ENCODE results near the gene SYNE2.

SYNE2 gene

DNA sequence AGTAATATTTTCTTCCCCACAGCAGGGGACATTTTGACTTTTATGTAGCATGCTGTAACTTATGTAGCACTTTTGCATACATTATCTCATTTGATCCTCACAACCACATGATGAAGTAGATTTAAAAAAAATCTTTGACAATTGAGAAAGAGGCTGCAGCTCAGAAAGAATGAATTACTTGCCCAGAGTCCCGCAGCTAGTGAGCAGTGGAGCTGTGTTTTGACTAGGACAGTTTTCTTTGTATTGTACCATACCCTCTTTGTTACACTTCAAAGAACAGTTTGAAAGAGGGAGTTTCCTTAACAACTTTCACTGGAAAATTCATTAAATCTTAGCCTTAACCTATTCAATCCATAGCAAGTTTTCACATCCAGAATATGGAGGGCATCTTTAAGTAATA is 58.6 kb downstream of the SYNE2 start:
- DNase-seq = no peak

DNA sequence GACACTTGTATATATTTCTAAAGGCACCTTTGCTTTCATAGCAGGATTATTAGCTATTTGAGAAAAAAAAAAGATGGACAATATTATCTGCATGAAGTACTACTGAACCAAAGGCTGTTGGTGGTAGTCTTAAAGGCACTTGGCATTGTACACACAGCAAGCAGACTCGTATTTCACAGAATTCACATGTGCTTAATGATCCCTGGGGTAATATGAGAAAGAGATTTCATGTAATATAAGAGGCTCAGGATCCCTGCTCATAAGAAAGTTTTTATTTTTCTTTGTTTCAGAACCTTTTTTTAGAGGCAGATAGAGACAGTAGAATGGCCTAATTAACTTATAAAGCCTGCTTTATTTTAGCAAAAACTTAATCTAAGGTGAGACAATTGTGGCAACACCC is 59.5 kb downstream of the SYNE2 start:
- no peak for DNase-seq

DNA sequence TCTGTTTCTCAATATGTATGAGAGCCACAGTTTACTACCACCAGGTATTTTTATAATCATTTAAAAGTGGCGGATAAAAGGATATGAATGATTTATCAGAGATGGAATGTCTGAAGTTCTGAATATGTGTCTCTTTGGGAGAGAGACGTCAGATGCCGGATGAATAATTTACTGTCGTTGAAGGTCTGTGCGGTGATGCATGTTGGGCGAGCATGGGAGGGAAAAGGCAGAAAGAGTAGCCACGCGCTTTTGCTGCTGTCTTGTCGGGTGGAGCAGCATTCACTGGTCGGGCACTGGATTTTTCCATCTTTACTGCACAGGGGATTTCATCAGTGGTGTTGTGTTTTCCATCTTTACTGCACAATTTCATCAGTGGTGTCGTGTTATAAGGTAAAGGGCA is 65.6 kb downstream of the SYNE2 start:
- DNase-seq = no peak

DNA sequence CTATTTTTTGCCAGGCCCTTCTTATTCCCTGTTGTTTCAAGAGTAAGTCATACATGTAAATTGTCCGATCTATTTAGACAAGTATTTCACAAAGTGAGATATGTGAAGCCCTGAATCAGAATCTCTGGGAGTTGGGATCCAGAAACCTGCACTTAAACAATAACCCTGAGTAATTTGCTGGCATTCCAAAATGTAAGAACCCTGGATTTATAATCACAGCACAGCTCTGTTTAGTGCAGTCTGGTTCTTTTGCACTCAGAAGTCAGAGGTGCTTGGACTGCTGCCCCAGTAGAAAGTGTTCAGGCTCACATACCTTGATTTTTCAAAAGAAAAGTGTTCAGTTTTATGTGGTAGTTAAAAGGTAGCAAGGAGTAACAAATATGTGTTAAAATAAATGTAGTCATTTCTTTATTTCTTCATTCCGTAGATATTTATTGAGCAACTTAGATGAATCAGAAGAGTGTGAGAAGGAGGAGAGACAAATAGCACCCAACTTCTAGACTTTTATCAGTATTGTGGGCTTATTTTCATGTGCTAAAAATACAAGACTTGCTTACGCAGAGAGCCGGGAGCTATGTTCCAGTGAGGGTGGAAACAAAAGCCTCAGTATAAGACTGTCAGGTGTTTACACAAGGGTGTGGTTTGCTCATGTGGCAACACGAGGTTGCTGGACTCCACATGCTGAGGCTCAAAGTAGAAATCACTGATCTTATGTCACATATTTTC is 70.1 kb downstream of the SYNE2 start:
- DNase-seq = no peak

DNA sequence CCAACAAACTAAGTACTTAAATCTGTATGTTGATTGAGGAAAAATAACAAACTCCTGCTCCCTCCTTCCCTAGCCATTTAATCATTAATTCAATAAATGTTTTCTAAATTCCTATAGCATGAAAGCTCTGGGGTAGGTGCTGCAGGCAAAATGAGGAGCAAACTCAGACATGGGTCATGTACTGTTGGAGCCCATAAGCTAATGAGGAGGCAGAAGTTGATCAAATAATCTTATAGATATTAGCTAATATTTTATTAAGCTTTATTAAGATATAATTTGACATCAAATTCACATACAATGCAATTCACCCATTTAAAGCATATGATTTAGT is 70.6 kb downstream of the SYNE2 start:
- no peak for DNase-seq

DNA sequence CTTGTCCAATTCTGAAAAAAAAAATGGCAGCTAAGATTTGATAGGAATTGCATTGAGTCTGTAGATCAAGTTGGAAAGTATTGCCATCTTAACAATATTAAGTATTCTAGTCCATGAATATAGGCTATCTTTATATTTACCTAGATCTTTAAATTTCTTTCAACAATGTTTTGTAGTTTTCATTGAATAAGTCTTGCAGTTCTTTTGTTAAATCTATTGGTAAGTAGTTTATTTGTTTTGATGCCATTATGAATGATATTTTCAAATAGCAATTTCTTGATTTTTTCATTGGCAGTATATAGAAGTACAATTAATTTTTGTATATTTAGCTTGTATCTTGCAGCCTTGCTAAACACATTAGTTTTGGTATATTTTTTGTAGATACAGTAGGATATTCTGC is 71.6 kb downstream of the SYNE2 start:
- DNase-seq = no peak

DNA sequence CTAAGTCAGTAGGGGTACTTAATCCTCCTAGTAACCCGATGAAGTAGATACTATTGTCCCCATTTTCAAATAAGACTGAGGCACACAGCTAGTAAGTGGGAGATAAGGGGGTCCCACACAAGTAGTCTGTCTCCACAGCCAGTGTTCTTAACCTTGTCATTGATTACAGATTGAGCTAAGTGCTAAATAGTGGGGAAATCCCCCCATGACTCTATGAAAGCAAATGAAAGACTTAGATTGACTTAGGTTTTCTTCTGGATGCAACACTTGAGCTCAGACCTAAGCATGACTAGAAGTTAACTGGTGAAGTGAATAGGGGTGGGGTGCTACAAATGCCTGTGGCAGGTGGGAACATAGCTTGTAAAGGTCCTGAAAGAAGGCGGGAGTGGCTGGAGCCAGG is 73.8 kb downstream of the SYNE2 start:
- no peak for DNase-seq

DNA sequence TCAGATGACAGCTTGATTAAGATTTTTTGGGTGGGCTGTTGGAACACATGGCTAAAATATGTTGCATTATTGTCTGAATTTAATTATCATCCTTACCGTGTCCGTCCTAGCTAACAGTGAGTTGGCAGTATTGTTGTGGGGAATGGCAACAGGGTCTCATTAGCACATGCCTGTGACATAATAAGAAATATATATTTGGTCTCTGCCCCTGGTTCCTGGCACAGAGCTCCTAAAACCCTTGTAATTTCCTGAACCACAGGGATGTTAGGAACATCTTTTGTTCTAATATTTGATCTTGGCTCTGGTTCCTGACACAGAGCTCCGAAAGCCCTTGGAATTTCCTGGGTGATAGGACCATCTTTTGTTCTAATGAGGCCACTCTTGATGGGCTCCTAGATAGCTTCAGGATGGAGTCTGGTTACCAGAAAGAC is 76.0 kb downstream of the SYNE2 start:
- DNase-seq = no peak

DNA sequence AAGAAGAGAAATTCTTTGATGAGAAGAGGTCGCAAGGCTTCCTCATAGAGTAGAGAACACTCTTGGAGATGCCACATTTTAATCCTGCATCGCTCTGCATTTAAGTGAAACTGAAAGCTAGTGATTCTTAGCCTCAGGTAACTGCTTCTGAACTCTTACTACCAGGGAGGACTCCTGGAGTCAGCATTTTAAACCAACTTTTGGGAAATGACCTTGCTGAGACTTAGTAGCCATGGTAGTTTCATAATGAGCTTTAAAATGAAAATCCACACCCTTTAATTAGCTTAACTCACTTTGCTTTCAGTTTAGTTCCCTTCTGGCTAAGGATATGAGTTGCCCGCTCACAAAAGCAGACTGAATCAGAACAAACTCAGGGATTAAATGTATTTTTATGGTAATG is 80.3 kb downstream of the SYNE2 start:
- no peak for DNase-seq

DNA sequence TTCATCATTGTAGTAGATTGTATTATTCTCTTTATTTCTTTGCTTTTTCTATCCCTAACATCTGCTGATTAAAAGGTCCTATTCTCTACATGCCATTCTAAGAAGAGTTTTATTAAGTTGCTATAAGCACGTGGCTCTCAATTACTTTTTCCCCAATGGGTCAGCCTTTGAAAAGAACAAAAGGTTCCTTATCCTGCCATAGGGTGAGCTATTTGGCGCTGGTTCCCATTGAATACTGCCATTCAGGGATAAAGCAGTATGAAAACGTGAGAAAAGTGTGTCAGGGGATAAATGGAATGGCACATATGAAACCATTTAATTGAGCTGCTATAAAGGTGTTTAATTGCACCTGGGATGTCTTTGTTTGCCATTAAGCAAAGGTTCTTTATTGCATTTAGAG is 80.9 kb downstream of the SYNE2 start:
- DNase-seq = no peak

DNA sequence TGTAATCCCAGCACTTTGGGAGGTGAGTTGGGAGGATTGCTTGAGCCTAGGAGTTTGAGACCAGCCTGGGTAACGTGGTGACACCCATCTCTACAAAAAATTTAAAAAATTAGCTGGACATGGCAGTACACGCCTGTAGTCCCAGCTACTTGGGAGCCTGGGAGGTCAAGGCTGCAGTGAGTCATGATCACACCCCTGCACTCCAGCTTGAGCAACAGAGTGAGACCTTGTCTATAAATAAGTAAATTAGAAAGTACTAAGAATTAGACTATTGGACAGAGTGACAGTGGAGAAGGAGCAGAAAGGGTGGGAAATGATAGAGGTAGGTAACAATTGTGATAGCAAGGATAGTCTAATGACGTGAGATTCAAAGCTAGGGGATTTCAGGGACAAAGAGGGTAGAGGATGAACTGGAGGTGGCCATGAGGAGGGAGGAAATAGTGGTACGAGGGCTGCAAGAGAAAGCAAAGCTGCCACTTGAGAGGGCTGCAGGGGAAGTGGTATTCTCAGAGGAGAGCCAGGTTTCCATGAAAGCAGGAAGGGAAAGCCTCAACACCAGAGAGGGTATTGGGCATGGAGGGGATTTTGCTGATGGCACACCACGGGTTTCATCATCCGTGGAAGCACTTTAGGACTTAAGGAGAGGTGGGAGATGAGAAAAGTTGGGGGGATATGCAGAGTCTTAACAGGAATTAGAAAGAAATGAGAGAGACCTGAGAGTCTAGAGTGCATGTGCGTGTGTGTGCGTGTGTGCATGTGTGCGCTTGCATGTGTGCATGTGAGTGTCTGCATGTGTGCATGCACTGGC is 85.6 kb downstream of the SYNE2 start:
- DNase-seq = no peak

DNA sequence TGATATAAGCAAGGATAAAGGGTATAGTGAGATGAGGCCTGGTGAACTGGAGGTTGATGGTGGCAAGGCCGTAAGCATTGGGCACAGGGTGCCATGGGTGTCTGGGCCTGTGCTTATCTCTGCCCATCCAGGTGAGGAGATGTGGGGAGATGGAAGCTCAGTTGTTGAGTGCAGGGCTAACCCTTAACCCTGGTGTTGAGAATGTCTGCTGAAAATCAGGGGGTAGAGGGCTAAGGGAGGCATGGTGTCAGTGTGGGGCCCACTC is 86.1 kb downstream of the SYNE2 start:
- DNase-seq = no peak

DNA sequence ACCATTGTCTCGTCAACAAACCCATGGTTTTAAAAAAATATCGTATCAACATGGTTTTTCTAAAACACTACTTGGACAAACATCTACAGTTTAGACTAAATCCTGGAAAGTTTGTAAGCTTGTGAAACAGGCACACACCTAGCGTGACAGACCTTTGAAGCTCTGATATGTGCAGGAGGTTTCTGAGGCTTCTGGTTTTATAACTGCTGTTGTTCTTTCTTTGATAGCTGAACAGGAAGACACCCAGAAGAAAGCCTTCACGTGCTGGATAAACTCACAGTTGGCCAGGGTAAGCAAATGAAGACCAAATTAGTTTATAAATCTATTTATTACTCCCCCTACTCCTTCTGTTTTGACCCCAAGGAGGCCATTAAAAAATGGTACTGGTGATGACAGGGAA is 87.6 kb downstream of the SYNE2 start:
- no peak for DNase-seq

DNA sequence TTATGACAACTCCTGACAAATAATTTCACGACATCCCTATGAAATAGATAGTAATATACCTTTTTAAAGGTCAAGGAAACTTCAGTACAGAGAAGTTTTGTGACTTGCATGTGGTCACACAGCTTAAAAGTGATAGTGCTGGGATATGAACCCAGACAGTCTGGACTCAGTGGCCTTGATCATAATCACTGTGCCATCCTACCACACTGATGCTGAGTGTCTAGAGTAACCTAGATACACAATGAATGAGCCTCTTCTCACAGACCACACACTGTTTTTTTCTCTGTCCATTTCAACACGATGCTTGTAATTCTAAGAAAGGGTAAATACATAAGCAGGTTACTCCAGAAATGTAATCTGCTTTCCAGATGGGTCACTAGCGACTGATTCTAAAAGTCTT is 88.2 kb downstream of the SYNE2 start:
- DNase-seq = no peak

DNA sequence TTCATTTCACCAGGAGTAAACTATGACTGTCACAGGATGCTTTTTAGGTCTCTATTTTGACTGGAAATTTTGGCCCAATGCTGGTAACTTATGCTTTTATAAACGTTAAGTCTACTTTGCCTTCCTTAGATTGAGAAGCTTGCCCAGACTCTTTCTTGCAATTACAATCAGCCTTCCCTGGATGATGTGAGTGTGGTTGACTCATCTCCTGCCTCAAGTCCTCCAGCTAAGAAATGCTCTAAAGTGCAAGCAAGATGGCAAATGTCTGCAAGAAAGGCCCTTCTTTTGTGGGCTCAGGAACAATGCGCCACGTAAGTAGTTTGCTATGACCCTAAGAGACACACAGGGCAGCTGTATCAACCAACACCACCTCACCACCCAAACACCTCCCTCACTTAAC is 96.9 kb downstream of the SYNE2 start:
- DNase-seq = no peak

DNA sequence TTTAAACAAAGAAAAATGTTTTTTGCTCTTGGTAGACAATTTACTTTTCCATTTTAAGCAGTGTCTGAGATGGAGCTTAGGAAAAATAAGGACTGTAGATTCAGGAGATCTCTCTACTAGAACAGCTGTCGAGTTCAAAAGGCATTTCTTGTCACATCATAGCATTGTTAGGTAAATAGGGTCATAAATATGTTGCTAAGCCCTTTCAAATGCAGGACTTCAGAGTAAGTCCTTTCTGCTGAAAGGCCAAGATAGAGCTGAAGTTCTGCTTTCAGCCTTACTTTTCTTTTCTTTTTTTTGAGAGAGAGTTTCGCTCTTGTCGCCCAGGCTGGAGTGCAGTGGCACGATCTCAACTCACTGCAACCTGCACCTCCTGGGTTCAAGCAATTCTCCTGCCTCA is 98.2 kb downstream of the SYNE2 start:
- DNase-seq = no peak

DNA sequence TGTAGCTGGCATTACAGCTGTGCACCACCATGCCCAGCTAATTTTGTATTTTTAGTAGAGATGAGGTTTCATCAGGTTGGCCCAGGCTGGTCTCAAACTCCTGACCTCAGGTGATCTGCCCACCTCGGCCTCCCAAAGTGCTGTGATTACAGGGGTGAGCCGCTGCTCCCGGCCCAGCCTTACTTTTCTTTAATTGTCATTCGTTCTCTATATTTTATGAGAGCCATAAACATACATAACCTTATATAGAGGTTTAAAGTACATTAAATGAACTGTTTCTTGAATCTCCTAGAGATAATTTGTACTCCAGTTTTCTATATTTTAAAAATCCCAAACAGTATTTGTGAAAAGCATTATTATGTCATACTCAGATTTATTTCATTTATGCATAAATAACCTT is 98.6 kb downstream of the SYNE2 start:
- DNase-seq = no peak

DNA sequence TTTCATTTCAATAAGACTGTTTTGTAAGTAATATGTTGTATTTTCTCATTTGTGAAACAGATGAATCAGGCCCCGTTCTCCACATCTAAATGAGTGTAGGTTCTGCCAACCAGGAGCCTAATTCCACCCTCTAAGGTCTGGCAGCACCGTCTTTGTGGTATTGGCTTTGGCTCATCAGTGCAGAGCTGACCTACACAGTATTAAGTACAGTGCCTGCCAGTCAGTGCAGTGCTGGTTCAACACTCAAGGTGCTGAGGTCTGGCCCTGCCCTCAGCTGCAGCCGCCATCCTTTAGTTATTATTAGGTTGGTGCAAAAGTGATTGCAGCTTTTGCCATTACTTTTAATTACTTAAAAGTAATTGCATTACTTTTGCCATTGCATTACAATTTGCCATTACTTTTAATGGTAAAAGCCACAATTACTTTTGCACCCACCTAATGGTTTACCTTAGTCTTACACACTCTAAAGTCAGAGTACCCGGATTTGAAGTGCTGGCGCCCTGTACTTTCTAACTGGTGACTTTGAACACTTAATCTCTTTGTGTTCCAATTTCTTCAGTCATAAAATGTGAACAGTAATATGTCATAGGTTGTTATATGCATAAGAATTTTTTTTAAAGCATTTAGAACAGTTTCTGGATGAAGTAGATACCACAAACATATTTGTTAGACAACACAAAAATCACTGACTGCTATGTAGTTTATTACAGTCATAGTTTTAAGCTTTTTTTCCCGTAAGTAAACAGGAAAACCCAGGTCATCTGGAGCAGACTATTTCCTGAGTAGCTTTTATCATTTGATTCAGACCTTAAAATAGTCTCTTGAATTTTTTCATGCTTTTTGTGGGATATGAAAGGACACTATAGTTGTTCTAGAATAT is 99.5 kb downstream of the SYNE2 start:
- DNase-seq = no peak

DNA sequence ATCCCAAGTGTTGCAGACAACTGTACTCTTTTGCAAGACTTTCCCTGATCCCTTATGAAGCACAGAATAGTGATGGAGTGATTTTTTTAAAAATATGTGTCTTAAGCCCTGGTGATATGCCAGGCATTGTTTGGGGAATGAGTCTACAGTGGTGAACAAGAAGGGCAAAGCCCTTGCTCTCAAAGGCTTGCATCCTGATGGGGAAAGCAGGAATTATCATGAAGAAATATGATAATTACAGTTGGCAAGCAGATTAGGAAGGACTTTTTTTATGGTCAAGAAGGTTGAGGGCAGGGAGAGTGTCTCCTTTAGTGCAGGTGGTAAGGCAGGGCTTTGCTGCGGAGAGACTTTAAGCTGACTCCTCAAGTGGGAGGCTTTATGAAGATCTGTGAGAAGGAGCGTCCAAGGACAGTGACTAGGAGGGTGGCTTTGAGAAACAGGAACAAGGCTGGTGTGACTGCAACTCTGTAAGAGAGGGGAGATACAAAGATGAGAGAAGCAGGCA is 100.2 kb downstream of the SYNE2 start:
- DNase-seq = no peak

DNA sequence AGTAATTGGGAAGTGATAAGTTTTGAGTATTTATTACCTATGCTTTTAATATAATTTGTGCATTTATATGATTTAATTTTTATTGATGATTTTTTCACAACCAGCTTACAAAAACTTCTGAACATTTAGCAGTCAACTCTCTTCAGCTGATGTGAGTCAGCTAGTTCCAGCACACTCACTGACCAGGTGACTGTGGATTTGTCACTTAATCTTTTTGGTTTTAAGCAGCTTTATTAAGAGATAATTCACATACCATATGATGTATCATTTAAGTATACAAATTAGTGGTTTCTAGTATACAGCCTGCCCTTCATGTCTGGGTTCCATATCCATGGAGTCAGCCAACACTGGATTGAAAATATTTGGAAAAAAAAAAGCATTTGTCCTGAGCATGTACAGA is 103.5 kb downstream of the SYNE2 start:
- DNase-seq = no peak

DNA sequence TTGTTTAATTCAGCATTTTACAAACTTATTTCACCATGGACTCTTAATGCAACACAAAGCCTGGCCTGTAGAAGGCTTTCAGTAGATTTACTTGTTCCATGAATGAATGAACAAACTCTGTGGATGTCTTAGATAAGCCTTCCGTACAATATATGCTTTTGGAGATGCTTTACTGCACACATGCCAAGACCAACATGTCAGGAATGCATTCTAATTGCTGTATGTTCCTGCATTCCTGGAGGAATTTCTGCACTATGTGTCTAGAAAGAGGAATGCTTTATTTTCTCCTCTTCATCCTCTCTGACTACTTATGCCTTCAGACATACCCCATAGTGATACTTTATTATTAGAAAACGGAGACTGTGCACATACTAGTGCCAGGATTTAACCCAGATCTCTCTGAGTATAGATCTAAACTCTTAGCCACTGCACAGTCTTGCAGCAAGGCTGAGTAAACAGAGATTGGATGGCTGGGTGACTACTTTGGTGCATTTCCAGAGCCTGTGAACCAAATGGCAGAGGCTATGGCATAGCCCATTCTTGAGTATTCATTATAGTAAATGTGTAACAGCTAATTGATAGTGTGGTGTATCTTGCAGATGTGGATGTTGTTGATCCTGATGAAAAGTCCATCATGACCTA is 108.2 kb downstream of the SYNE2 start:
- DNase-seq = no peak

DNA sequence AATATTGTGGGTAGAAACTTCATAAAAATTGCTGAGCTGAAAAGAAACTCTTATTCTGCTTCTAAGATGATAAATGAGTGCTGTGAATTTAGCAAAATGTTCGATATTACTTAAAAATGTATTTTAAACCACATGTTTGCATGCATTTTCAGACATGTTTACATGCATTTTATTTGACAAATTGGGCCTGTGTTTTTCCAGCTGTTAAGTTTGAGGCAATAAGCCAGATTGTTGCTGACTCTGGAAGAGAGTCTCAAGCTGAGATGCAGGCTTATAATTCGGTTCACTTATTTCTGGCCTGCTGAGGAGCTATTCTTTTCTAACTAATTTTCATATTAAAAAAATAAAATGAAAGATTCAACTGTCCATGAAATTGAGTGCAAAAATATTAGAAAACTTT is 110.1 kb downstream of the SYNE2 start:
- DNase-seq = no peak

DNA sequence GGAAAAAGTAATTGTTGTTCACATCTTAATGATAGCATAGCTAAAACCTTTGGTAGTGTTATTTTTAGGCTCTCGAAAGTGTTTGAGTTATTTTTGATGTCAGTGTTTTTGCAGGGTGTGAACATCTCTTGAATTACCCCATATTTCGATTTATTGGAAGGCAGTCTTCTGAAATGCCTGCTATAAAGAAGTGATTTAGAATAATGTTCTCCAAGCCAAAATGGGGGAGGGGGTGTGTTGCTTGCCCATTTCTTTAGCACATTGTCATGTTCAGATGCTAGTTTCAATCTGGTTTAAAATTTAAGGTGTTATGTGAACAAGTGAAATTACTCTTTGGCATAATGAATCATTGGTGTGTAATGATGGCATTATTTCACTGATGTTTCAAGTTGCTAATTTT is 110.6 kb downstream of the SYNE2 start:
- no peak for DNase-seq
